Eye (tissue), 1 donor: Measurements from ENCODE around the gene CPE.
A peak's percentile ranks its signal among the peaks of the same experiment; 100 is the strongest.

Experiments used
- DNase-seq: peaks from one replicate; pipeline ENCODE4 v3.0.0-alpha.2; 2015

Gene CPE

DNA sequence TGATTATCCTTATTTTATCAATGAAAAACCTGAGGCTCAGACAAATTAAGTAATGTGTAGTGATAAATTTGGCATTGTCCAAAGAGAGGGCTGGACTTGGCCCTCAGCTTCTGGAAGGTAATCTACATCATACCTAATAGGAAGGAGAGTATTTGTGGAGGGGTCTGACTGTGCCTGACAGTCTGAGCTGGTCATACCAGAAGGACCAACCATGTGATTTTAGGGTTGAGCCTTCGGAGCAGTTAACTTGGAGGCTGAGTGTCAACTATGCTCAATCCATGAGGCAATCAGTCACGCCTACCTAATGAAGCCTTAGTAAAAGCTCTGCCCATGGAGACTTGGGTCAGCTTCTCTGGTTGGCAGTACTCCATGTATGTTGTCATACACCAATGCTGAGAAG is 136.4 kb downstream of the CPE start:
- DNase-seq = no peak

- no peak for DNase-seq
These were observed 137.5 kb downstream of the CPE start for GRCh38 chr4:165516281-165516833.

DNA sequence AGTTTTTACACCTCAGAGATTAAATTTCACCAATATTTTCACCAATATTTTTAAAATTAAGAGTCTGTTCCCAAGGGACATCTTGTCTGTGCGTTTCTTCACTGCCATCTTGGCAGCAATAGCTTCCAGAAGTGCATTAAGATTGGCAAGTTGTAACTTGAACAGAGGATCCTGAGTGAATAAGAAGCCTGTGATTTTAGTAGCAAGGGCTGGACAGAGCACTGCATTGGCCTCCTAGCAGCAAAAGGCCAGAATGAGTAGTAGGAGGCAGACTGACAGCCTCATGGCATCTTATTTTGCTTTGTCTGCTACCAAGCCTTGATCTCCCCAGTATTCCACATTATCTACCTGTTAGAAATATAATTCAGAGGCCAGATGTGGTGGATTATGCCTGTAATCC is 138.4 kb downstream of the CPE start:
- DNase-seq = no peak

DNA sequence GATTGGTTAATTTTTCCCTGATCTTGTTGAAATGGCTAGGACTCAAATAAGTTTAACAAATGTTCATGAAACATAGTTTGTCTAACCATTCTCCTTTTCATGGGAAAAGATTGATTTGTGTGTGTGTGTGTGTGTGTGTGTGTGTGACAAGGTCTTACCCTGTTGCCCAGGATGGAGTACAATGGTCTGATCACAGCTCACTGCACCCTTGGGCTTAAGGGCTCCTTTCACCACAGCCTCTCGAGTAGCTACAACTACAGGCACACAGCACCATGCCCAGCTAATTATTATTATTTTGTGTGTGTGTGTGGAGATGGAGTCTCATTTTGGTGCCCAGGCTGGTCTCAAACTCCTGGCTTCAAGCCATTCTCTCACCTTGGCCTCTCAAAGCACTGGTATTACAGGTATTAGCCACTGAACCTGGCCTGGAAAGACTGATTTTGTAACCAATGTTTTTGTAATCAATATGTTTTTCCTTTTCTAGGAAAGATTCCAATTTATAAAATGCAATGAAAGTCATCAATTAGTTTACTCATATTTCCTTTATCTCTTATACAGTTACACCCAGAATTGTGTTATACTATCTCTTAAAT is 139.3 kb downstream of the CPE start:
- no peak for DNase-seq

DNA sequence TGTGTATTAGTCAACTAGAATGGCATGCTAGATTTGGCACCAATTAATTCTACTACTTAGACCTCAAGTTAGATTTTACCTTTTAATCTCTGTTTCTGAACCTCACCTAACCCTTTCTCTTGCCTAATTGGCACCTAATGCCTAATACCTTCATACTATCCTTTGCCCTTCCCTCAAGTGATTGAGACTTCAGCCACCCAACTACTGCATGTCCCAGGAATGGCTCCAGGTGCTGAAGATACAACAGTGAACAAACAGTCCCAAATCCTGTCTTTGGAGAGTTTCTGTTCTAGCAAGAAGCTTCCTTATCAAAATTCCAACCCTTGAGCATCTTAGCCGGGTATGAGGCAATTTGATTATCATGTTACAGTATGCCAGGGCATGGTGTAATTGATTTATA is 139.9 kb downstream of the CPE start:
- no peak for DNase-seq

DNA sequence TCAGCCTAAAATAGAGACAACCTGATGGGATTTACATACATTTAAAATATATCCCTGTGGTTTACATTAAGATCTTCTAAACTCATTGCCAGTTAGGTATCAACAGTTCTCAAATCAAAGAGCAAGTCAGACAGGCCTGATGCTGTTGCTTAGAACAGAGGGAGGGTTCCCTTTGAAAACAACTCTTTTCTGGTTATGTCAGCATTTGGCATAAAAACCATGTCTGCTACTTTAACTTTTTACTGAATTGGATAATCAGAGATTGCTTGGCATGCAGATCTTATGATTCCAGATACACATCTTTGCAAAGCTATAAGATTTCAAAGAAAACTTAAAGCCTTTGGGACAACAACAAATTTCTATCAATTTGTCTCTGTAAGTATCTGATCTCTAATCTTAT is 140.8 kb downstream of the CPE start:
- DNase-seq = no peak

DNA sequence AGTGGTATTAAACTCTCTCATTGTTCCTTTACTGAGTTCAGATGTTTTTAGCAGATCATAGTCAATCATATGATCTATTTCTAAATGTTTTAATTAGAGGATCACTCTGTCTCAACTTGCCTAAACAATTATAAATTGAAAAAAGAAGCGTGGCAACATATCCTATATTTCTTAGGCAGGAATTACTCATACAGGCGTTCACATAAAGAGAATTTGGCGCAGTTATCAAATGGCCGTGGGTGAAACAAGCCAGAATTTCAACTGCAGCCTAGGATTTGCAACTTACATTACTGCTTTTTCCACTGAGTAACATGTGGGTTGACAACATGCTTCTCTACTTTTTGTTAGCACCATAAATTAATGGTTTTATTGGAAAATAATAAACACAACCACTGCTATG is 141.3 kb downstream of the CPE start:
- no peak for DNase-seq

GRCh38 chr4:165522050-165522449 is 143.2 kb downstream of the CPE start:
- DNase-seq = no peak

DNA sequence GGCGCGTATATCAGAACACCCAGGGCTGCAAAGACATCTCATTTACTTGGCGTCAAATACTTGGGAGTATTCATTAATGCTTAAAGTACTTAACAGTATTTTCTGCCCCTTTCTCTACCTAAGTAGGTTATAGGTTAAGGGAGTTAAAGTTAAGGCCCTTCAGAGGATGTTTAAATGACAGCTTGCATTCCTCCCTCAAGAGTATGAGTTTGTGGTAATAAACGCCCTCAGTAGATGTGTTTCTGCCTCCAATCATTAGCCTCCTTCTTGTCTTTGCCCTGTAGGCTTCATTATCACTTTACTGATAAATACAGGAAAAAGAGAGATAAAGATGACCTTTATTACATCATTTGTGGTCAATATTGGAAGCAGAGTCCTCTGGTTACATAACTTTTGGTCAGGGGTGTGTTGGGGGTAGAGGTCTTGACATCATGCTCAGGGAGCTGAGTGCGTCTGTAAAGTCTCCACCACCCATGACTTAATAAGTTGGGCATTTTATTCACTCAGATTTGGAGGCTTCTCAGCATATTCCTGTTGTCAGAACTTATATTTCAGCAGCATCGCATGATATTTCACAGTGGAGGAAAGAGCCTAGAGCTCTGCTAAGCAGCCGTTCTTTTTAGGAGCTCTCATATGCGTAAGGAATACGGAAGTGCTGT is 145.9 kb downstream of the CPE start:
- no peak for DNase-seq

- no peak for DNase-seq
These were observed 154.2 kb downstream of the CPE start for GRCh38 chr4:165532976-165533375.

DNA sequence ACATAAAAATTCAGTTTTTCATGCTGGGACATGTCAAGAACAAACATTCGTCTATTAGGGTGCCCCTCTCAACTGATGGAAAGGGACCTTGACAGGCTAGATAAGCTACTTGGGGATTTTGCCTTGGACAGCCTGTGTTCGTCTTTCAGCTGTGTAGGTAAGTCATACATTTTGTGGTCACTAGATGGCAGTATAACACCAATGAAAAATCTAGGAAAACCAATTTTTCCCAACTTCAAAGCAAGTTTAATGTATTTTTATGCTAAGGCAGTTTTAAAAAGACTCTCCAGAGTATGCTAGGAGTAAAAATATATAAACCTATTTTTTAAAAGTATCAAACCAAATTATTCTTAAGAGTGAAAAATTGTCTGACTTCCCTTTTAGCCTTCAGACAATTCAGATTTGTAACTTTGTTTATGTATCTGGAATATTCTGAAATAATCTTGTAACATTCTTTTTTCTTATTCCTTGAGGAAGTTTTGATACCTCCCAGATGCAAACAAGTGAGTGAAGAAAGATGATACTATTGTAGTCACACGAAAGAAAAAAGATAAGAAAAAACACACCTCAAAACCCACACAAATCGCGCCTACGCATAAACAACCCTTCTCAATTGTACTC is 158.3 kb downstream of the CPE start:
- peak; percentile 92 for DNase-seq

DNA sequence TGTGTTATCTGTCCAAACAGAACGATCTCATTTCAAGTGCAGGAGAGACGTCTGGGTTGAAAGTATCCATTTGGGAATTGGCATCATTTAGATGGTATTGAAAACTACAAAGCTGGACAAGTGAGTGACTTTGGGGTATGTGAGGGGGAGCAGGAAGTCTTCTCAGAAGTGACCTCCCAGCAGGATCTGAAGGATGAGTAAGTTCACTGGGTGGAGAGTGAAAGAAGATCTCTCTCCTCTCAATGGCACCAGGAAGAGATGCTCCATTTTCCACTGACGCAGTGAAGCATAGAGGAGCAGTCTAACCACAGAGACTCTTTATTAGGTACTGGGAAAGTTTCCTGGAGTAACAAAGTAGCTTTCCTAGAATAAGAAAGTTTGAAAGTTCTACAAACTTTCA is 161.0 kb downstream of the CPE start:
- DNase-seq = no peak

DNA sequence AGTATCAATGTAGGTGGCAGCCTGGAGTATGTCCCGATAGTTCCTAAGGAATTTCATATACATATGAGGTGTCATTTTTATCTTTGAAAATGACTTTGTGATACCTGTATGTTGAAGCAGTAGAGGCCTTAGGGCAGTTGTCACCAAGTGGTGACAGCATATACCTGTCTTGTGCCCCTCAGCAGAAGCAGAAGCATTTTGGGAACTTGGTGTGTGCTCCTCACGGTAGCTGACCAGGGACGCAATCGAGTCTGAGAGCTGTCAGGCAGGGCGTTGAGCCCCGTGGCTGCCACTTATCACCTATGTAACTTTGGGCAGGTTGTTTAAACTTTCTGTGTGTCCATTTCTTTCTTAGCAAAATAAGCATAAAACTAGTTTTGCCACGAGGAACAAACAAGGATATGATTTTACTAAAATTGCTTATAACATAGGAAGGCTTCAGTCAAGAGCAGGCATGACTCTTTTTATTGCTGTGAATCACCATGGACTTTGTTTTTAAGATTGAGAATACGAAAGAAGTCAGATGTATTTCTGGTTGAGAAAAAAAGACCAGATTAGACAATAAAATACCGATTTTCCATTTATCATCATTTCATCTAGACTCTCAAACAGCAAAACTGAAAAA is 161.5 kb downstream of the CPE start:
- DNase-seq = no peak

DNA sequence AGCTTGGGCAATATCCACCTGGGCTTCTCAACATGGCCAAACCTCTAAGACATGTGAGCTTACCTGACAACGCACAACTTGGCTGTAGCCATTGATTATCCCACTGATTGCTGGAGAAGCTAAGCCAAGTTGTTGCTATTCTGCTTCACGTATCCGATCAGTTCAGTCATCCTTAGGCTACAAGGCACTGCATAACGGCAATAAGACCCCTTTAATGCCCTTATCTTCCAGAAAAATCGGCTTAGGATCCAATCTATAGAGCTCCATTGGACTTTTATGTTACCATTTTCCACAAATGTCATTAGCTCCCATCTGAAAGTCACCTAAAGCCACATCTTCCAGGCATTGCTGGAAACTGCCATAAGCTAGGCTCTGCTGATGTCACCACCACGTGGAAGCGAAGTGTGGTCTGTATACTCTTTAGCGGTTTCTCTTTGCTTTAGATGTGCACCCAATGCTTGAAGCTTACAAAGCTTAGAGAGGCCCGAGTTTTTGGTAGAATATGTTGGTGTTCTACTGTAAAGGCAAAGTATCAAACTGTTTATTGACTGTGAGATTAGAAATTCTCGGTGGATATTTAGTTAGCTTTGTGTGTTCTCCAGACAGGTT is 163.1 kb downstream of the CPE start:
- peak; percentile 39 for DNase-seq

GRCh38 chr4:165542476-165542875 is 163.7 kb downstream of the CPE start:
- DNase-seq = no peak
